Measurements from ENCODE around the gene HNRNPA1.
"Not testable (repeated sequence)": the region's sequence is repeated elsewhere in the genome, so short reads cannot be mapped to it uniquely, and the experiment has no call there.

Gene HNRNPA1

DNA sequence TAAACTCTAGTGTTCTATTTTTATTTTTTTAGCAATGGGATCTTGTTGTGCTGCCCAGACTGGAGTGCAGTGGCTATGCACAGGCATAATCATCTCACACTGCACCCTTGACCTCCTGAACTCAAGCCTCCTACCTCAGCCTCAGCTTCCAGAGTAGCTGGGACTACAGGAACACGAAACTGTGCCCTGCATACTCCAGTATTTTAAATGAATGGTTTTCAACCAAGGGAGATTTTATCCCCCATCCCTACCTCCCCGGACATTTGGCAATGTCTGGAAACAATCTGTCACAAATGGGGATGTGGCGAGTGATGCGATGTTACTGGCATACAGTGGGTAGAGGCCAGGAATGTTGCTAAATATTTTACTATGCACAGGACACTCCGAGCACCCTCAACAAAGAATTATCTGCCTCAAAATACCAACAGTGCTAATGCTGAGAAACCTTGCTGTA, 2.7 kb upstream of the HNRNPA1 start:
- no peak for DNase-seq

DNA sequence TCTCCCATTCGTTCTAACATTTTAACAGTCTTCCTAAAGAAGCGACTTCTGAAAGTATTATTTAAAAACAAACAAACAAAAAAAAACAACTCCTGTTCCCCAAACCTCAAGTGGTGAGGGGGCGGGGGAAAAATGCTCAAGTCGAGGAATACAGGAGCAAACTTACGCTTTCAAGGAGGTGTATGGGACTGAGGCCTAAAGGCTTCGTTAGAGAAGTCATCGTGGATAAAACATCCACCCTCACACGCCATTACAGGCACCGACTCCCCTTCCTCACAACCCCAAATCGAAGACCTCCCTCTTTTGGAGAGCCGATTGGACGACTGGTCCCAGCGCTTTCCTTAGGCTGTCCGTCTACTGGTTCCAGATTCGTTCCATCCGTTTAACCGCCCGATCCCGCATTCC, 1.3 kb upstream of the HNRNPA1 start:
- DNase-seq, result no peak

DNA sequence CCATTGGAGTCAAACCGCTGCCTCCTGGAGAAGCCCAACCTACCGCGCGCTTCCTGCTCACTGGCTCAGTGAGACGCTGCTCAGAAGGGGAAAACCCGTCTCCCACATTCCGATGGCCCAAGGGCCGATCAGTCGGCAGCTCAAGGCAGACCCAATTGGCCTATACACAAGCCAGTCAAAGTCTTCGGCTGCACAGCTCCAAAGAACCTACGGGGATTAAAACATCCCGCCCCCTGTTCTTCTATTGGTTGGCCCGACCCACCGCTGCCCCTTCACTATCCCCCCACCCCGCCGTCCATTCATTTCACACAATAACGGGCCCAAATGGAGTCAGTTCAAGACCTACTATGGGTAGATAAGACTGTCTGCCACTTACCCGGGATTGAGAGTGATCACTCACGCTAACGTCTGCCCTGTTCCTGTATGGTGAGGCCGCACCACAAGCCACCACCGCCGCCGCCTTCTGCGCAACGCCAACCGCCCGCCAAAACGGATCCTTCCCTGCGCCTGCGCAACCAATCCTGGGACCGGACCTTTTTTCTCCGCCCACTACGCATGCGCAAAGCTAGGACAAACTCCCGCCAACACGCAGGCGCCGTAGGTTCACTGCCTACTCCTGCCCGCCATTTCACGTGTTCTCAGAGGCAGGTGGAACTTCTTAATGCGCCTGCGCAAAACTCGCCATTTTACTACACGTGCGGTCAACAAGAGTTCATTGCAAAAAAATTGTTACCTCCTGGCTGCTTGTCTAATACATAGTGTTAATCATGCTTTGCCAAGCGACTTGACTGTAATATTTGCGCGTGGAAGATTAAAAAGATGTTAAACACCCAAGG, 676 bp upstream of the HNRNPA1 start, which contains the start of gene CBX5:
Gene CBX5, minus strand, starts transcription at position 491 of the 836 bp plus-strand sequence. CDS start 22,472 bp downstream, outside the sequence.
- peak; percentile 91 for DNase-seq

DNA sequence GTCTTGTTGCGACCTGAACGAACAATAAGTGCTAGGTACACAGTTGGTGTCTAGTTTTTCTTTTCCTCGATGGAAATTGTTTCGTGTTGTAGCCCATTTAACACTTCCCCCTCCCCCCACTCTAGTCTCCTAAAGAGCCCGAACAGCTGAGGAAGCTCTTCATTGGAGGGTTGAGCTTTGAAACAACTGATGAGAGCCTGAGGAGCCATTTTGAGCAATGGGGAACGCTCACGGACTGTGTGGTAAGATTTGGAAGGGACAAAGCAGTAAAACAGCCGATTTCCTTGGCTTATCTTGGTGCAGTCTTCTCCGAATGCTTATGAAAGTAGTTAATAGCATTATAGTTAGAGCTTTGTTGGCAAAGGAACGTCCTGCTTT, 724 bp downstream of the HNRNPA1 start:
- DNase-seq, result not testable (repeated sequence)

DNA sequence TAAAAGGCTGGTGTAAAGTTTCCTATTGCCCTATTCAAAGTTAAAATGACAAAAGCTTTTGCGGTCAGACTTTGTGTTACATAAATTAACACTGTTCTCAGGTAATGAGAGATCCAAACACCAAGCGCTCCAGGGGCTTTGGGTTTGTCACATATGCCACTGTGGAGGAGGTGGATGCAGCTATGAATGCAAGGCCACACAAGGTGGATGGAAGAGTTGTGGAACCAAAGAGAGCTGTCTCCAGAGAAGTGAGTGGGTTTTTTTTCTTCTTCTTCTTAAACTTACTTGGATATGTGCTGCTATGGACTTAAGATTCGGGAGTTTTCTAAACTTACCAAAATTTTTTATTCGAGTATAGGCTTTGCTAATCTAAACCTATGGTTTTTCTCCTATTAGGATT, 1.2 kb downstream of the HNRNPA1 start:
- DNase-seq, result not testable (repeated sequence)

DNA sequence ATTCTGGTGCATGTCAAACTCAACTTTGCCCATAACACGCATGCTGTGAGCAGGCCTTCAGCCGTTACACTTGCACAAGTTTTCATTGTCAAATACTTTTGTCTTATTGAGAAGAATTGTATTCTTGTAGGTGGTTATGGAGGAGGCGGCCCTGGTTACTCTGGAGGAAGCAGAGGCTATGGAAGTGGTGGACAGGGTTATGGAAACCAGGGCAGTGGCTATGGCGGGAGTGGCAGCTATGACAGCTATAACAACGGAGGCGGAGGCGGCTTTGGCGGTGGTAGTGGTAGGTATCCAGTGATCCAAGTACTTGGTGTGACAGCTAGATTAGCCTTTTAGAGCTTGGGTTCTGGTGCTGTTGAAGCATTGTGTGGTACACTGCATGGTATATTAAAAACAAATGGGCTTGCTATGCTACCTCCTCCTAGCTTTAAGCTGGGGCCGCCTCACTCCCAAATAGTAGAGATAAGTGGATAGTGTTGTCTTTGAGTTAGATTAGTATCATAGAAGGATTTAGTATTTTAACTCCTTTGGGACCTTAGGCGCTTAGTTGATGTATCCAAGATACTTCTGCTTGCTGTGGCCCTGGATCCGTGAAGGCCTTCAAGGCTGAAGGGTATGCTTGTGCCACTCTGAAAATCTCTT, 2.5 kb downstream of the HNRNPA1 start:
- no peak for DNase-seq

DNA sequence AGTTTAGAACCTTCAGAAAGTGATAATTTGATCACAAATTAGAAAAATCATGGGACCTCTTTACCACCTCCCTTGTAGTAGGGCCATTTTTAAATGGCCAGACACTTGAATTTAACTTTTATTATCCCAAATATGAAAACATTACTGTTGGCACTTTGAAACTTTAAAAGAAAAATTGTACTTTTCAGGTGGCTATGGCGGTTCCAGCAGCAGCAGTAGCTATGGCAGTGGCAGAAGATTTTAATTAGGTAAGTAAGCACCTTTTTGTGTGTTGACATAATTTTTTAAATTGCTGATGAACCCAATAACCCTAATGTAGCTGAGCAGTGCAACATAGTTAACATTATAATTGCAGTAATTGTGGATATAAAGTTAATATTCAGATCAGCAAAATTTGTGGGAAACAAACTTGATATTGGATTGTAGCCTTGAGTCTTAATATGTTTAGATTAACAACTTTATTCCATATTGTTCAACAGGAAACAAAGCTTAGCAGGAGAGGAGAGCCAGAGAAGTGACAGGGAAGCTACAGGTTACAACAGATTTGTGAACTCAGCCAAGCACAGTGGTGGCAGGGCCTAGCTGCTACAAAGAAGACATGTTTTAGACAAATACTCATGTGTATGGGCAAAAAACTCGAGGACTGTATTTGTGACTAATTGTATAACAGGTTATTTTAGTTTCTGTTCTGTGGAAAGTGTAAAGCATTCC, 3.7 kb downstream of the HNRNPA1 start:
- not testable (repeated sequence) for DNase-seq

DNA sequence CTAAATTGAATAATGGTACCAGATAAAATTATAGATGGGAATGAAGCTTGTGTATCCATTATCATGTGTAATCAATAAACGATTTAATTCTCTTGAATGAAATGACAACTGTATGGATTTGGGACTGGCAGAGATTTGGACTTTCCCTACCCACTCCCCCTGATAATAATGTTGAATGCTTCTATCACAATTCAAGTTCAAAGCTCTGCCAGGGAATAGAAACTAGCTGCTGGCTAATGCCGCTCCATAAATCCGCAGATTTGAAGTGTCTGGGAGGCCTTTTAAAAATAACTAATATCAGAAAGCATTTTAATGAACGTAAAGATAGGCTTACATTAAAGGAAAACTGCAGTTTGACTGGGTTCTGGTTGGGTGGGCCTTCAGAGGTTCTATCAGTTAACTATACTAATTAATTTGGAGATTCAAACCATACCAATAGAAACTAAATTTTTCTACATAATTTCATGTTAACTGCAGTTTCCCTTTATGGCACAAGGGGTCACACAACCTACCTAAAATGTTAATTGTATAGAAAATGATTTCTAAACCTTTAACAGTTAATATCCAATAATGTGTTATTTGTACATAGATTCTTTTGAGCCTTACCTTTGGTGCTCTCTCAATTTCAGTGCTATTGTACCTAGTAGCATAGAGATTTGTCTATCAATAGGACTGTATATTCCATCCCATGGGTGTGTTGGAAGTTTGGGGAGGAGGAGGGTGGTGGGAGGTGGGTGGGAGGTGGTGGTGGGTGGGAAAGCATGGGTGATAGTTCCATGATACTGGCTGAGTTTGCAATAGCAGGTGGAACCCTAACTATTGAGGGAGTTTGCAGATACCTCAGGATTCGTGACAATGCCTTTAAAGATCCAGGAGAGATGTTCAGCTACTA, 4.9 kb downstream of the HNRNPA1 start:
- no peak for DNase-seq

DNA sequence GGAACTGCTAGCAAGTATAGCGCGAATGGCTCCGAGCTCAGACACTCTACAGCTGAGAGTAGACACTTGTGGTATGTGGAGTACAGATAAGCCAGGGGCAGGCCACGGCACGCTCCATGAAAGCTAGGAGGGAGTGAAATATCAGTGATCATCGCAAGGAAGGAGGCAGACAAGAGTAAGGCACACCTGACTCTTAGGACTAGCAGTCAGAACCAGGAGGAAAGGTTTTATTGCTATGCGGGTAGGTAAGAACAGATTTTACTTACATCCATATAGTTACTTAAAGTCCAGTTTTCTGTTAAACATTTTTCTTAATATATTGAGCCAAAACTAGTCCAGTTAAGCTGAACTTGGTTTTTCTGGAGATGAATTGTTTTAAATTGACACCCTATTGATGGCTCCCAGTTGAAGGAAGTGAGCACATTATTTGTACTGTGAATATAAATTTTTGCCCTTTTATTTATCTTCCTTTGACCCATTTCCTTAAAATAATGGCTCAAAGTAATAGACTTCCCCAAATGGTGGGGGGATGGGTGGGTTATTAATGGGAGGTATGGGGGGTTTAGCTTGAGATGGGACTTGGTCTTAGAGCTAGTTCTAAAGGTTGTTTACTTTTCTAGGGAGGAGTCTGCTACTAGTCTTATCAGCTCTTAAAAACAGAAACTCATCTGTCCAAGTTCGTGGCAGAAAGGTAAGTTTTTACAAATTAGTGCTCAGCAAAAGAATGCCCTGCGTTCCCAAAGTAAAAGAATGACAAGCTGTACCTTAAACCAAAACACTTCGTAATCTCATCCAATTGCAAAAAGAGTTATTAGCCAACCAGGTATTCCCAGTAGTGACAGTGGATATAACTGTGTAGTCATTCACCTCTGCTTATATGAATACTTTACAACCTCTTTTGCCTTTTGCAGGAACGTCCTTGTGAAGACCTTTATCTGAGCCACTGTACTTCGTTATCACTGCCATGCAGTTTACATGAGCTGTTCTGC, 5.8 kb downstream of the HNRNPA1 start:
- DNase-seq, result no peak

DNA sequence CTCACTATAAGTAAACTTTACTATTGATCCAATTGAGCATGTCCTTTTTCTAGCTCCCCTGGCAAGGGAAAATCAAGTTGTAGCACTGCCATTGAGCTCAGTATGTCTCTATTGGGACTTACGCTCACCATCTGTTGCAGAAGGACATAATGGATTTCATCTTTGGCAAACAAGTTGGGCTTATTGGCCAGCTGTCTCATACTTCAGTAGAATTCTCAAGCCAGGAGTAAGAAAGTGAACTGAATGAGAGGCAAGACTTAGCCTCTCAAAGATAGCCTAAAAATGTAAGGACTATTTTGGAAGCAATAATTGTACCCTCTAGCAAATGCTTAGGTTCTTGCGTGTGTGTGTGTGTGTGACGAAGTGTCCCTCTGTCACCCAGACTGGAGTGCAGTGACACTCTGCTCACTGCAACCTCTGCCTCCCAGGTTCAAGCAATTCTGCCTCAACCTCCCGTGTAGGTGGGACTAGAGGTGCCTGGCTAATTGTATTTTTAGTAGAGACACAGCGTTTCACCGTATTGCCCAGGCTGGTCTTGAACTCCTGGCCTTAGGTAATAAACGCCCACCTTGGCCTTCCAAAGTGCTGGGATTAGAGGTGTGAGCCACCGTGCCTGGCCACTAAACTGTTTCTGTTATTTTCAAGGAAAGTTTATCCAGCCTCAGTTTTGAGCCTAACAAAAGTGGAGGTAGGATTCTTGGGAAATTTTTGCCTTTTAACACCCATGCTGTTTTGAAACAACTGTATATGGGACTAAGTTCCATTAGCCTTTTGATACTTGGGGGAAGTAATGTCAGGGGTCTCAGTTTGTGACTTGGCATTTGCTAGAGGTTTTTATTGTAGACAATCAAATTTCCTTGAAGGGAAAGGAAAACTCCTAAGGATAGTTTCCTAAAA, 7.0 kb downstream of the HNRNPA1 start:
- no peak for DNase-seq

DNA sequence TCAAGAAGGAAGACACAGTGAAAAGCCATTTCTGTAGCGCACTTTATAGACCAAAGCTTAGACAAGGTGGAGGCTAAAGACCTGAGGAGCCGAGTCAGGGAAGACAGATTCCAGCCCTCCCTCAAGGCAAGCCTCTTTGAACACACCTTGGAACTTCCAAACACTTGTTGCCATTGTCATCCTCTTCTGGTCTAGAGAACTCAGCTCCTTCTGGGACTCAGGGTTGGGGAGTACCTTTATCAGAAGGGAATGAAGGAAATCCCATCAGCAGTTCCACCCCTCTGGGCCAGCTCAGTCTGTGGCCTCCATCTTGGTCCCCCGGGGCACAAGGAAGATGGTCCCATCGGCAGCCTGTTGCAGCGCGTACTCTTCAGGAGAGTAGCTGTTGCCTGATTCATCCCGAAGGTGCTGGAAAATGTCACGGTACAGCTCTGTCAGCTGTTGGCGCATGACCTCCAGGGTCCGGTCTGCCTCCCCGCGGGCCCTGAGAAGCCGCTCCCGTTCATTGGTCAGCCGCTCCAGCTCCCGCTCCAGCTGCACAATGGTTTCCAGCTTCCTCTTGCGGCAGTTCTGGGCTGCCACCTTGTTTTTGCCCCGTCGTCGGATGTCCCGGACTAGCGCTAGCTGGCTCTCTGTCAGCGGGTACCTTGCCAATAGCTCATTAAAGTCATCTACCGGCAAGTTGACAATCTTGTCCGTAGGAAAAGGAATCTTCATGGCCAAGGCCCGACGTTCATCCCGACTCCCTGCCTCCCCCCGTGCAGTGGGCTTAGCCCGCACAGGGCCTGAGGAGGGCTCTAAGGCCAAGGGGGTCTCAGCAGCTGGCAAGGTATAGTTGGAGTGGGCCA, 11.8 kb downstream of the HNRNPA1 start:
- DNase-seq, result no peak

DNA sequence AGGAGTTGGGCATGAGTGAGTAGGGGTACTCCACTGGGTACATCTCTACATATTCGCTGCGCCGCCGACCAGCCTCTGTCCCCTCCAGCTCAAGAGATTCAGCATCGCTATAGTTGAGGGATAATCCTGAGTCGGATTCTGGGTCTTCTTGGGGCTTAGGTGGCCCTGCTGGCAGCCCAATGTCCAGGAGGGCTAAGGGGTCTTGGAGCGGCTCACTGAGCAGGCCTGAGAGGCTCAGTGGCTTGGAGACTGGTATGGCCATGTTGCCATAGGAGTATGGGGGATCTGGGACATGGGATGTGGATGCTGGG, 12.4 kb downstream of the HNRNPA1 start:
- no peak for DNase-seq

DNA sequence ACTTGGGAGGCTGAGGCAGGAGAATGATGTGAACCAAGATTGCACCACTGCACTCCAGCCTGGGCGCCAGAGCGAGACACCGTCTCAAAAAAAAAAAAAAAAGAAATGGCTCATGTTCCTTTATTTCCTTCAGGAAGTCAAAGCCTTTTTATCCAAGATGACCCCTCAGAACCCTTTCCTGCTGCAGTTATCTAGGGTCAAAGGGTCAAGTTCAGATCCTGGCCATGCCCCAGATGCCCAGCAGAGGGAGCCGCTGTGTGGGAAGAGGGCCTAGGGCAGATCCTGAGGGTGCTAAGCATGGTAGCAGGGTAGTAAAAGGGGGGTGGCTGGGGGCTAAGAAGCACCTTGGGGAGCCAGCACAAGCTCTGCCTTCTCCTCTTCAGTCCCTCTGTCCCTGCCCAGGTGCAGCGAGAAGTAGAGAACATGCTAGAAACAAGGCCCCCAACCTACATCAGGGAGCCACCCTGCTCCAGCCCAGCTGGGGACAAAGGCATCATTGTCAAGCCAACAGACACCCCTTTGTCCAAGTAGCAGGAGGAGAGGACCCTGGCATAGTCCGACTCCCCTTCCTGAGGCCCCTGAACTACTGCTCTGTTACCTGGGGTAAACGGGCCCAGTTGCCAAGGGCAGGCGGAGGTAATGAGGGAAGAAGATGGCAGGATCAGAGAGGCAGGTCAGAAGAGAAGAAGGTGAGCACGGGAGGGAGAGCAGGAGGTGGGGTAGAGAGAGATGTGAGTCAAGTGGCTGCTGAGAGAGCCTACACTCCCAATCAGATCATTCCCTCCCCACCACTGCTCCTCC, 13.8 kb downstream of the HNRNPA1 start:
- no peak for DNase-seq

DNA sequence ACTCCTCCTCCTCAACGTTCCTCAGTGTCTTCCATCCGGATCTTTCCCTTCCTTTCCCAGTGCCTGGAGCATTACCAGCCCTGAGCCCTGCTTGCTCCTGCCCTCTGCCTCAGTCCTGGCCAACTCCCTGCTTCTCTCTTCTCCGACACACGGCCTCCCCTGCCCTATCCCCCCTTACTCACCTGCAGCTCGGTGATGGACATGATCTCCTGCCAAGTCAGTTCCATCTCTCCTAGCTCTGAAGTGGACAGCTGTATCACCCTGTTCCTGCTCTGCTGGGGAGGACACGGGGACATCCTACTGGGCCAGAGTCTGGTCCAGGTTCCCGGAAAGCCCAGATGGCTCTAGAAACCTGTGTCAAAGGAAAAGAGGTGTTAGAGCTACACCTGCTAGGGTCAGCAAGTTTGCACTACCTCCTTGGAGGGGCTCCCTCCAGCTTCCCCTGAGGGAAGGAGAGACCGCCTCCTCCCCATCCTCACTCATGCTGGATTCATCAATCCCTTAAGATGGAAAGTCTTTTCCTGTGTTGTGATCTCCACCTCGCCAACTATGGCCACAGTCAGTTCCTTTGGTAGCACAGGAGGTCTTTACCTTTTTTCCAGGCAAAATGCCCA, 14.5 kb downstream of the HNRNPA1 start:
- no peak for DNase-seq

DNA sequence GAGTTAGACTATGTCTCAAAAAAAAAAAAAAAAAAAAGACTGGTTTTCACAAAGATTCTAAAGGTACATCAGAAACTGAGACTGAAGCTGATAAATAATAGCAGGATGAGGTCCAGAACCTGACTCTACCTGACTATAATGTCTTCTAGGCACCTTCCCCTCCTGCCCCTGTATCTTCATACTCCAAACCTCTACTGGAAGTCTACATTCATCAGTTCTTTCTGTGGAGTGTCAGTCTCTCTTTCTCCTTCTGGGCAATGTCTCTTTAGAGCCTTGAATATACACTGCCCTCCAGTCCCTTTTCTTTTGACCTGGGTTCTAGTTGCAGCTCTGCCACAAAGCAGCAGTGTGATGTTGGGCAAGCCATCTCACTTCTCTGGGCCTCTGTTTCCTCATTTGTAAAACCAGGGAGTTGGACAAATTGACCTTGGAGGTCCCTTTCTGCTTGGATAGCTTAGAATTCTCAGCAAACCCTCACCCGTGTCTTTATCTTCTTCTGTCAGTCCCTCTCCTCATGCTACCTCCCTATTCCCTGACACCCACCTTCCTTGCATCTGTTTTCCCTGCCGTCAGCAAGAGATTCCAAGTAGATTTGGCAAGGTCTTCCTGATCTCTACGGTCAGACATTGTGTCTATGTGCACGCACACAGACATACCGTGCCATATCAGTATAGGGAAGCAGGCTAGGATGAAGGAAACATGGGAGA, 16.0 kb downstream of the HNRNPA1 start:
- DNase-seq, result no peak

DNA sequence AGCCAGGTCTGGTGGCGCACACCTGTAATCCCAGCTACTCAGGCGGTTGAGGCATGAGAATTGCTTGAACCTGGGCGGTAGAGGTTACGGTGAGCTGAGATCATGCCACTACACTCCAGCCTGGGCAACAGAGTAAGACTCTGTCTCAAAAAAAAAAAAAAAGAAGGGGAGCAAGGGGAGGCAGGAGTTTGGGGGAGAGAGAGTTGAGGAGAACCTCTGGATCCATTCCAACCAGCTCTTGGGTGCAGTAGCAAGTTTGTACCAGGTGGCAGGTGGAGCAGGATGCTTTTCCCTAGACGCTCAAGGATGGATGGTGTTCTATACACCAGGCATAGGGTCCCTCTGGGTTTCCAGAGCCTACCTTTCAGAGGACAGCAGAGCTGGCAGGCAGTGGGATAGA, 18.4 kb downstream of the HNRNPA1 start:
- no peak for DNase-seq

DNA sequence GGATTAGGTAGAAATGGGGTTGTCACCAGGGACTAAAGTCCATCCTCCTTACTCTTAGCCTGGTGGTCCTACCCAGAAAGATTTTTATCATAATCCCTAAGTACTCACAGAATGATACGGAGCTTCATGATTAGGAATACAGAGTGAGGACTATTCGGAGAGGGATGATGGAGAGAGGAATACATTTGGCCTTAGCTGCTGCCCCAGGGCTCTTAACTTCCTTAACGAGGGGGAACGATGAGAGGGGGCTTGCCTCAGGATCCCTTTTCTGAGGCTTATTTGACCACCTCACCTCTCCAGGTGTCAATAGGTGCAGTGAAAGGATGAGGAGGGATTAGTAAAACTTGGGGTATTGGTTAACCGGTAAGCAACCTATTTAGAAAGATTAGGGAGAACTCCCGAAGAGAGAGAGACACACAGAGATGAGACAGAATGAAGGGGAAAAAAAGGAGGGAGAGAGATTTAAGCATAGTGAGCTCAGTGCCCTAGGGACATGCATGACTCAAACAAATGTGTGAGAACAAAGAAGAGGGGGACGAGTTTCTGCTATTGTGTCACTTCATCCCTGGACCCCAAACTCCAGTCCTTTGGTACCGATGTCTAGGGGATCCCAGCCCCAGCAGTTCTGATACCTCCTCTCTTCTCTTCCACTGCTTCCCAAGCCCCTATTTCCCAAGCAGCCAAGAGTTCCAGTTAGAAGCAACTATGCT, 19.1 kb downstream of the HNRNPA1 start:
- DNase-seq, result no peak

Data from DMS79 treated with DMSO at 0.1 percent for 48 hours (cell line).